Measurements from ENCODE around the gene CD63.

The CD63 gene

GRCh38 chr12:55739025-55739378 is 10.2 kb upstream of the CD63 start:
- no peak for DNase-seq (ENCODE audit: low read depth)

- no peak for DNase-seq (ENCODE audit: low read depth)
Observed at GRCh38 chr12:55738123-55739024, 9.6 kb upstream of the CD63 start.

- DNase-seq (ENCODE audit: low read depth), result no peak
Observed at GRCh38 chr12:55737581-55738122, 8.8 kb upstream of the CD63 start.

GRCh38 chr12:55736780-55737580 is 8.2 kb upstream of the CD63 start:
- no peak for DNase-seq (ENCODE audit: low read depth)

GRCh38 chr12:55736076-55736475 is 7.3 kb upstream of the CD63 start:
- DNase-seq (ENCODE audit: low read depth), result no peak

GRCh38 chr12:55734595-55734994 is 5.8 kb upstream of the CD63 start:
- DNase-seq (ENCODE audit: low read depth), result no peak

- no peak for DNase-seq (ENCODE audit: low read depth)
Observed at GRCh38 chr12:55733858-55734257, 5.0 kb upstream of the CD63 start.

GRCh38 chr12:55733021-55733555 is 4.3 kb upstream of the CD63 start:
- no peak for DNase-seq (ENCODE audit: low read depth)

- no peak for DNase-seq (ENCODE audit: low read depth)
Observed at GRCh38 chr12:55732288-55732687, 3.5 kb upstream of the CD63 start.

GRCh38 chr12:55729819-55730818 is 1.3 kb upstream of the CD63 start:
- no peak for DNase-seq (ENCODE audit: low read depth)

GRCh38 chr12:55728186-55728938 is 447 bp downstream of the CD63 start:
- no peak for DNase-seq (ENCODE audit: low read depth)

- no peak for DNase-seq (ENCODE audit: low read depth)
Observed at GRCh38 chr12:55727643-55728185, 1.1 kb downstream of the CD63 start.

GRCh38 chr12:55726971-55727370 is 1.8 kb downstream of the CD63 start:
- DNase-seq (ENCODE audit: low read depth), result no peak

GRCh38 chr12:55725556-55725955 is 3.3 kb downstream of the CD63 start:
- no peak for DNase-seq (ENCODE audit: low read depth)

GRCh38 chr12:55724940-55725309 is 3.9 kb downstream of the CD63 start:
- no peak for DNase-seq (ENCODE audit: low read depth)

- no peak for DNase-seq (ENCODE audit: low read depth)
Observed at GRCh38 chr12:55724226-55724939, 4.4 kb downstream of the CD63 start.

- DNase-seq (ENCODE audit: low read depth), result no peak
Observed at GRCh38 chr12:55723516-55724225, 5.1 kb downstream of the CD63 start.

GRCh38 chr12:55722948-55723347 is 5.9 kb downstream of the CD63 start:
- DNase-seq (ENCODE audit: low read depth), result no peak

GRCh38 chr12:55721601-55722213 is 7.1 kb downstream of the CD63 start:
- no peak for DNase-seq (ENCODE audit: low read depth)

All from non-pigmented ciliary epithelial cell (primary cell).